Fibroblast of lung (primary cell): ENCODE results near the gene KLK3.

Source experiments
- CTCF ChIP-seq, 2 donors: IDR thresholded peaks in 1 of 2; conservative IDR thresholded peaks in 1 of 2; 1 replicate in 1 of 2; 2 replicates in 1 of 2; pipeline ENCODE4 v1.5.1; 2011 to 2012; ENCODE audit warnings: low read length in 2 of 2, control low read depth in 1 of 2, inconsistent platforms in 1 of 2, low read depth in 1 of 2, mild to moderate bottlenecking in 1 of 2
- EZH2 ChIP-seq: IDR thresholded peaks from 2 replicates; pipeline ENCODE4 v1.5.1; 2012; ENCODE audit warnings: low read length, control low read depth, mild to moderate bottlenecking; ENCODE audit errors: missing control alignments

DNA sequence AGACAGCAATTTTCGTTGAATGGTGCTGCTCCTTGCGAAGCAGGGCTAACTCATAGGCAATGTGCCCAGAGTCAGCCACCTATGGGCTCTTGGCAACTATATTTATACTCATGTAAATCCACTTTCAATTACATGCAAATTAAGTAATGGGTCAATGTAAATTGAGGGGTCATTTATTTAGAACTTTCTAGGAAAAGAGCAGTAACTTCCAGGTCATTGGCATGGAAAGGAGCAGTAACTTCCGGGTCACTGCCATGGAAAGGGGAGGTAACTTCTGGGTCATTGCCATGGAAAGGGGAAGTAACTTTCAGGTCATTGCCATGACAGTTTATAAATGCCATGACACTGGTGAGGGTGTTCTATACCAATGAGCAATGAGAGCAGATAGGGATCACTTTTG is 44.9 kb downstream of the KLK3 start:
- TF ChIP-seq CTCF (conservative IDR thresholded peaks at IDR 0.05 in 1 of 2, IDR thresholded peaks at IDR 0.05 in 1 of 2; ENCODE audit: low read depth in 1 of 2, low read length in 2 of 2) (no peak), EZH2 (no peak)
